K562 (cell line): ENCODE data around the gene TRAF5.

ENCODE experiments used
- EZH2 ChIP-seq: IDR thresholded peaks from 2 replicates; pipeline ENCODE4 v1.6.1; 2012; ENCODE audit warnings: low read depth, mild to moderate bottlenecking, inconsistent platforms, low read length, borderline replicate concordance
- FOXK1 ChIP-seq: sonication (generic); formaldehyde crosslinking; IDR thresholded peaks from 2 replicates; pipeline ENCODE4 v1.8.0; 2022; ENCODE audit warnings: missing genetic modification reagents, mild to moderate bottlenecking, borderline replicate concordance
- MYC ChIP-seq, 2 experiments: fragments of 250-450 bp in 1 of 2; sonication (Bioruptor Pico) in 1 of 2; IDR thresholded peaks; 2 replicates each; pipeline versions ENCODE4 v1.5.1 to v1.6.1; 2012 to 2021; ENCODE audit warnings: low read depth in 2 of 2, borderline replicate concordance in 1 of 2, improper control_type of control experiment in 1 of 2, low read length in 1 of 2, mild to moderate bottlenecking in 1 of 2, moderate library complexity in 1 of 2
- NFE2L1 ChIP-seq: fragments of 450-650 bp; IDR thresholded peaks from 2 replicates; pipeline ENCODE4 v1.6.1; 2016; ENCODE audit warnings: missing genetic modification characterization, low read depth, mild to moderate bottlenecking, missing compliant biosample characterization, moderate library complexity, borderline replicate concordance
- NFIC ChIP-seq: fragments of 450-650 bp; IDR thresholded peaks from 2 replicates; pipeline ENCODE4 v1.6.1; 2017; ENCODE audit warnings: mild to moderate bottlenecking, inconsistent platforms
- SIRT6 ChIP-seq: IDR thresholded peaks from one replicate; pipeline ENCODE4 v1.6.1; 2012; ENCODE audit warnings: low read depth, mild to moderate bottlenecking, control low read depth, inconsistent platforms, low read length, moderate library complexity
- SRF ChIP-seq, 2 experiments: fragments of 250-450, 450-650 bp in 1 of 2; sonication (Bioruptor Pico) in 1 of 2; sonication (generic) in 1 of 2; formaldehyde crosslinking; IDR thresholded peaks; 2 replicates each; pipeline versions ENCODE4 v1.5.0 to v1.5.1; 2020 to 2022; ENCODE audit warnings: mild to moderate bottlenecking in 1 of 2, missing genetic modification reagents in 1 of 2
- TF ChIP-seq, protein P1 (sequence below), 3 experiments: IDR thresholded peaks in 2 of 3; conservative IDR thresholded peaks in 1 of 3; 2 replicates each; pipeline ENCODE4 v1.5.1; 2011 to 2012; ENCODE audit warnings: low read length in 3 of 3, mild to moderate bottlenecking in 3 of 3, control low read depth in 2 of 3, improper control_type of control experiment in 1 of 3, inconsistent platforms in 1 of 3, low read depth in 1 of 3, mixed read lengths in 1 of 3, moderate library complexity in 1 of 3; ENCODE audit not compliant: insufficient read depth in 2 of 3
- TF ChIP-seq, protein P2 (sequence below): sonication (generic); formaldehyde crosslinking; IDR thresholded peaks from 2 replicates; pipeline ENCODE4 v1.9.0; 2022; ENCODE audit warnings: mild to moderate bottlenecking, missing genetic modification reagents
- TF ChIP-seq, protein P3 (sequence below): sonication (generic); formaldehyde crosslinking; IDR thresholded peaks from 2 replicates; pipeline ENCODE4 v1.8.1; 2023; ENCODE audit warnings: mild to moderate bottlenecking, missing genetic modification reagents
- TF ChIP-seq, protein P4 (sequence below): IDR thresholded peaks from 2 replicates; pipeline ENCODE4 v1.6.1; 2011; ENCODE audit not compliant: insufficient read length; ENCODE audit errors: extremely low read depth

DNA sequence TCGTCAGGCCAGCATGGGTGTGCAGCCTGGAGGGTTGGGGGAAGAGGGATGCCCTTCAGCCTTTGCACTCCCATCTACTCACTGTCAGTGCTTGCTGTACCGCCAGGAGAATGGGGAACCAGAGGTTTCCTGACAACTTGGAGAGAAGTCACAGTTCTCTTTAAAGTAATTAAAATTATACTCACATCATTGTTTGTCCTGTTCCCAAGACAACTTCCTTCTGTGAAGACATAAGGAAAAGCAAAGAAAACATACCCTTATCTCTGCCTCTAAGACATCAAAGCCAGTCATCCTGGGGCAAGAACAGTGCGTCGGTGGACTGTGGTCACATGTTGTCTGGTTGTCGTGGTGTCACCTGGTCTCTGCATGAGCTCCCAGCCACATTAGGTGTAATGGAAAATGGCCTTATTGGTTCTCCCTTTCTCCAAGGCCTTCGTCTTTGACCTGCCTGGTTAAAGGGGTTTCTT lies 17.6 kb downstream of the TRAF5 start:
- TF ChIP-seq SIRT6 = no peak
- TF ChIP-seq, protein P1, sequence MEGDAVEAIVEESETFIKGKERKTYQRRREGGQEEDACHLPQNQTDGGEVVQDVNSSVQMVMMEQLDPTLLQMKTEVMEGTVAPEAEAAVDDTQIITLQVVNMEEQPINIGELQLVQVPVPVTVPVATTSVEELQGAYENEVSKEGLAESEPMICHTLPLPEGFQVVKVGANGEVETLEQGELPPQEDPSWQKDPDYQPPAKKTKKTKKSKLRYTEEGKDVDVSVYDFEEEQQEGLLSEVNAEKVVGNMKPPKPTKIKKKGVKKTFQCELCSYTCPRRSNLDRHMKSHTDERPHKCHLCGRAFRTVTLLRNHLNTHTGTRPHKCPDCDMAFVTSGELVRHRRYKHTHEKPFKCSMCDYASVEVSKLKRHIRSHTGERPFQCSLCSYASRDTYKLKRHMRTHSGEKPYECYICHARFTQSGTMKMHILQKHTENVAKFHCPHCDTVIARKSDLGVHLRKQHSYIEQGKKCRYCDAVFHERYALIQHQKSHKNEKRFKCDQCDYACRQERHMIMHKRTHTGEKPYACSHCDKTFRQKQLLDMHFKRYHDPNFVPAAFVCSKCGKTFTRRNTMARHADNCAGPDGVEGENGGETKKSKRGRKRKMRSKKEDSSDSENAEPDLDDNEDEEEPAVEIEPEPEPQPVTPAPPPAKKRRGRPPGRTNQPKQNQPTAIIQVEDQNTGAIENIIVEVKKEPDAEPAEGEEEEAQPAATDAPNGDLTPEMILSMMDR (IDR thresholded peaks at IDR 0.05 in 2 of 3, conservative IDR thresholded peaks at IDR 0.05 in 1 of 3; ENCODE audit: insufficient read depth in 2 of 3, low read depth in 1 of 3, low read length in 3 of 3) = no peak
- TF ChIP-seq FOXK1 (CRISPR knock-in tag) = no peak
- TF ChIP-seq, protein P2, sequence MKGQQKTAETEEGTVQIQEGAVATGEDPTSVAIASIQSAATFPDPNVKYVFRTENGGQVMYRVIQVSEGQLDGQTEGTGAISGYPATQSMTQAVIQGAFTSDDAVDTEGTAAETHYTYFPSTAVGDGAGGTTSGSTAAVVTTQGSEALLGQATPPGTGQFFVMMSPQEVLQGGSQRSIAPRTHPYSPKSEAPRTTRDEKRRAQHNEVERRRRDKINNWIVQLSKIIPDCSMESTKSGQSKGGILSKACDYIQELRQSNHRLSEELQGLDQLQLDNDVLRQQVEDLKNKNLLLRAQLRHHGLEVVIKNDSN (CRISPR knock-in tag) = peak; percentile 74
- TF ChIP-seq, protein P3, sequence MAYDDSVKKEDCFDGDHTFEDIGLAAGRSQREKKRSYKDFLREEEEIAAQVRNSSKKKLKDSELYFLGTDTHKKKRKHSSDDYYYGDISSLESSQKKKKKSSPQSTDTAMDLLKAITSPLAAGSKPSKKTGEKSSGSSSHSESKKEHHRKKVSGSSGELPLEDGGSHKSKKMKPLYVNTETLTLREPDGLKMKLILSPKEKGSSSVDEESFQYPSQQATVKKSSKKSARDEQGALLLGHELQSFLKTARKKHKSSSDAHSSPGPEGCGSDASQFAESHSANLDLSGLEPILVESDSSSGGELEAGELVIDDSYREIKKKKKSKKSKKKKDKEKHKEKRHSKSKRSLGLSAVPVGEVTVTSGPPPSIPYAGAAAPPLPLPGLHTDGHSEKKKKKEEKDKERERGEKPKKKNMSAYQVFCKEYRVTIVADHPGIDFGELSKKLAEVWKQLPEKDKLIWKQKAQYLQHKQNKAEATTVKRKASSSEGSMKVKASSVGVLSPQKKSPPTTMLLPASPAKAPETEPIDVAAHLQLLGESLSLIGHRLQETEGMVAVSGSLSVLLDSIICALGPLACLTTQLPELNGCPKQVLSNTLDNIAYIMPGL = no peak
- TF ChIP-seq NFIC = no peak
- TF ChIP-seq SRF (CRISPR knock-in tag; IDR thresholded peaks at IDR 0.05) = no peak
- TF ChIP-seq MYC (IDR thresholded peaks at IDR 0.05; ENCODE audit: low read depth, low read length) = 0 out of 2 replicates have a peak, but pooled peaks have one; percentile 39
- no peak for TF ChIP-seq MYC (CRISPR knock-in tag; IDR thresholded peaks at IDR 0.05; ENCODE audit: borderline replicate concordance, low read depth)
- TF ChIP-seq EZH2 = no peak
- TF ChIP-seq, protein P4, sequence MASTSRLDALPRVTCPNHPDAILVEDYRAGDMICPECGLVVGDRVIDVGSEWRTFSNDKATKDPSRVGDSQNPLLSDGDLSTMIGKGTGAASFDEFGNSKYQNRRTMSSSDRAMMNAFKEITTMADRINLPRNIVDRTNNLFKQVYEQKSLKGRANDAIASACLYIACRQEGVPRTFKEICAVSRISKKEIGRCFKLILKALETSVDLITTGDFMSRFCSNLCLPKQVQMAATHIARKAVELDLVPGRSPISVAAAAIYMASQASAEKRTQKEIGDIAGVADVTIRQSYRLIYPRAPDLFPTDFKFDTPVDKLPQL = no peak
- no peak for TF ChIP-seq NFE2L1
